Naive thymus-derived CD8-positive, alpha-beta T cell (primary cell): ENCODE data around the gene REPIN1. TPM values are rescaled to one million over a fixed set of nuclear protein-coding genes. Genes with fewer than 3 reads are reported as not detected.

ENCODE experiments used
- ATAC-seq, 2 donors: fragments of 150-1000 bp; cut with Tn5 transposase in 1 of 2; sonication (Bioruptor Pico), chemical (Tn5 transposase) in 1 of 2; 1 replicate in 1 of 2; 2 replicates in 1 of 2; pipeline ENCODE4 v1.10.0; 2021; ENCODE audit warnings: mild to moderate bottlenecking in 2 of 2, moderate library complexity in 2 of 2
- POLR2A ChIA-PET: fragments of 350-600 bp; sonication (Branson Sonifier 250); formaldehyde crosslinking; loops from one replicate; lab custom pipeline; 2021; ENCODE audit warnings: antibody characterized with exemption; lab: Charles Lee
- DNase-seq, 10 donors: peaks; one replicate each; pipeline versions ENCODE4 v3.0.0 to v3.0.0-alpha.2; 2020 to 2022
- H3K27ac Mint-ChIP-seq, 10 donors: one replicate each; pipeline ENCODE4 v1.8.0; 2020 to 2022; ENCODE audit warnings: mild to moderate bottlenecking in 10 of 10, mixed read lengths in 10 of 10, moderate library complexity in 4 of 10, inconsistent platforms in 1 of 10
- H3K27me3 Mint-ChIP-seq, 5 donors: one replicate each; pipeline ENCODE4 v1.8.0; 2021 to 2022; ENCODE audit warnings: mixed read lengths in 5 of 5
- H3K36me3 Mint-ChIP-seq, 3 donors: one replicate each; pipeline ENCODE4 v1.8.0; 2020 to 2022; ENCODE audit warnings: mixed read lengths in 3 of 3, mild to moderate bottlenecking in 2 of 3, inconsistent platforms in 1 of 3
- H3K4me1 Mint-ChIP-seq, 4 donors: one replicate each; pipeline ENCODE4 v1.8.0; 2021 to 2022; ENCODE audit warnings: mixed read lengths in 4 of 4
- H3K4me3 Mint-ChIP-seq, 10 donors: one replicate each; pipeline ENCODE4 v1.8.0; 2020 to 2022; ENCODE audit warnings: mild to moderate bottlenecking in 10 of 10, mixed read lengths in 10 of 10, moderate library complexity in 6 of 10, inconsistent platforms in 1 of 10
- H3K9me3 Mint-ChIP-seq, 9 donors: one replicate each; pipeline ENCODE4 v1.8.0; 2020 to 2022; ENCODE audit warnings: mixed read lengths in 9 of 9, mild to moderate bottlenecking in 3 of 9, inconsistent platforms in 1 of 9, moderate library complexity in 1 of 9
- polyA plus RNA-seq, 3 donors: library from polyadenylated mRNA; unstranded; fragments of 300-500 nt; fragmentation: Illumina TruSeq; gene quantifications; one replicate each; pipeline ENCODE4 v1.2.3, GENCODE V29; 2021
- total RNA-seq, 8 experiments: library from RNA in 2 of 8; stranded (reverse) in 2 of 8; gene quantifications; one replicate each; pipeline ENCODE4 v1.2.3 and lab custom pipeline; 2021 to 2026

The REPIN1 gene
- 100 to 1,000 TPM; 104 to 108 TPM for total RNA-seq
- 10 to 100 TPM; 39.8 to 73.0 (median 49.8) TPM for polyA plus RNA-seq
- total RNA-seq (lab: John Stamatoyannopoulos, UW) = 62.2 to 138 (median 67.7) reads per million in 6 experiments

DNA sequence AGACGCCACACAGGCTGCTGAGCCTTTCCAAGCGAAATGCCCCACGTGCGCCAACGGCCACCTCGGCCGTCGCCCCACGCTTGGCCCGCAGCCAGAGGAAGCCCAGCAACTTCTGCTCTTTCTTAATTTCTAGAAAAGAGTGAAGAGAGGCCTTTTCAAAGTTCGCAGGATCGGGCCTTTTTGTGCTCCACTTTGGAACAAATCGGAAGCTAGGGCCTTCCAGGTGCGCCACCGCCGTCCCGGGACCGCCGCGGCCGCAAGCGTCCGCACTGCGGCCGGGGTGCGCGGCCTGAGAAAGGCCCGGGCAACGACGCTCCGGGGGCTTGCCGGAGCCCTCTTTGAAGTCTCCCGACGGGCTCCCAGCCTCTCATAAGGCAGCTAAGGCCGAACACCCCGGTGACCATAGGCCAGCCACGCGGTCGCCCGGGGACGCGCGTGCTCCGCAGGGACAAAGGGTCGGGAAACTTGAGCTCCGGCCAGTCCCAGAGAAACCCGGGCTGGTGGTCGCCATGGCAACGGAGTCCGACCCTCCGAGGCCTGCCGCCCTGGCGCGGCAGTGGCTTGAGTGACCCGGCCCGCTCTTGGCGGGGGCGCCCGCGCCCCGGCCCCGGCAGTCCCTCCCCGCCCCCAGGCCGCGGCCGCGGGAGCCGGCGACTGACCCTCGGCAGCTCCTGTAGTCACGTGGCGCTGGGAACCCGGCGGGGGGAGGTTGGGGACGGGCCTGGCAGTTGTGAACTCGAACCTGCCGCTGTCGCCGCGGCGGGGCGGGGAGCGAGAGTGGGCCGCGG lies at the start of gene REPIN1:
Gene REPIN1 (plus strand): TSS at position 727 of the 788 bp plus-strand sequence. CDS start 890 bp downstream, outside the sequence.
- peak; percentile 66 to 87 (median 74) for DNase-seq
- peak; percentile 43 to 54 for ATAC-seq
- Mint-ChIP-seq H3K27ac (peak within 1 kb of the TSS; percentile 90 to 98 (median 96)), H3K36me3 (peaks cover 0 to 15% (median 0%) of the 10 kb centered on the region in 3 donors), H3K4me1 (peaks cover 21 to 65% (median 57%) of the 10 kb centered on the region in 4 donors), H3K27me3 (no peaks in the 10 kb centered on the region), H3K4me3 (peak within 1 kb of the TSS; percentile 89 to 98 (median 94)), H3K9me3 (no peaks in the 10 kb centered on the region)
- POLR2A ChIA-PET = interaction anchor here (0.7 to 7.3 kb wide), 18 partner anchors 8 to 951 kb away, joined by 3 to 96 read pairs (median 5); partner anchors contain the start of genes ACTR3C, GIMAP5, GIMAP8 and LRRC61

DNA sequence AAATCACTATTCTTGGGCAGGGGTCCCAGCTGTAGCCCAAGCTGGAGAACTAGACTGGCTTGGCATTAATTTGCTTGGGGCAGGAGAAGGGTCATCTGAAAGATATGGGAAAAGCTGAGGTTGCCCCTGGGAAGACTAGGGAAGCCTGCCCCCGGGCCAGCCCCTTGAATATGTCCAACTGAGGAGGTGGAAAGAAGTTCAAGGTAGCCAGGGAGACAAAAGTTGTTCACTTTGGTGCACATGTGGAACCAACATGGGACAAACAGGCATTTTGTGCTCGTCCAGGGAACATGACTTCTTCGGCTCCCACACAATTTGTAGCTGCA lies 46.9 kb upstream of the REPIN1 start:
- ATAC-seq = no peak
- H3K4me3 Mint-ChIP-seq = peak overlapping the region; percentile 92 to 98 (median 96)
- H3K36me3 Mint-ChIP-seq = peaks cover 3 to 17% (median 7%) of the 10 kb centered on the region in 3 donors
- H3K4me1 Mint-ChIP-seq = peaks cover 24 to 52% (median 48%) of the 10 kb centered on the region in 4 donors
- H3K27me3 Mint-ChIP-seq = no peaks in the 10 kb centered on the region
- POLR2A ChIA-PET = interaction anchor here (1.0 to 1.4 kb wide), 2 partner anchors 19 to 84 kb away, joined by 3 read pairs; partner anchors contain the start of gene RARRES2
- H3K9me3 Mint-ChIP-seq = no peaks in the 10 kb centered on the region
- no peak for DNase-seq
- peak overlapping the region in 9 of 10 donors; percentile 90 to 99 (median 96) for H3K27ac Mint-ChIP-seq

DNA sequence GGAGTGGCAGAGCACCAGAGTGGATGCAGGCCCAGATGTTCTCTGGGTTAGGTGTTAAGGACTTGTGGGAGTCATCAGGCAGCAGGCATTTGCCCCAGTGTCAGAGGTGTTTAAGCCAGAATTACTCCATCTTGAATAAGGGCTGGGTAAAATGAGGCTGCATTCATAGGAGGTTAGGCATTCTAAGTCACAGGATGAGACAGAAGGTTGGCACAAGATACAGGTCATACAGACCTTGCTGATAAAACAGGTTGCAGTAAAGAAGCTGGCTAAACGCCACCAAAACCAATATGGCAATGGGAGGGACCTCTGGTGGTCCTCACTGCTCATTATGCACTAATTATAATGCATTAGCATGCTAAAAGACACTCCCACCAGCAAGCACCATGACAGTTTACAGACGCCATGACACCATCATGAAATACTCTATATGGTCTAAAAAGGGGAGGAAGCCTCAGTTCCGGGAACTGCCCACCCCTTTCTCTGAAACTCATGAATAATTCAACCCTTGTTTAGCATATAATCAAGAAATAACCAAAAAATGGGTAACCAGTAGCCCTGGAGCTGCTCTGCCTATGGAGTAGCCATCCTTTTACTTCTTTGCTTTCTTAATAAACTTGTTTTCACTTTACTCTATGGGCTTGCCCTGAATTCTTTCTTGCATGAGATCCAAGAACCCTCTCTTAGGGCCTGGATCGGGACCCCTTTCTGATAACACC lies 46.3 kb upstream of the REPIN1 start:
- peak; percentile 15 to 70 for ATAC-seq
- H3K4me1 Mint-ChIP-seq = peaks cover 24 to 55% (median 48%) of the 10 kb centered on the region in 4 donors
- H3K27me3 Mint-ChIP-seq = no peaks in the 10 kb centered on the region
- peaks cover 3 to 22% (median 11%) of the 10 kb centered on the region in 3 donors for H3K36me3 Mint-ChIP-seq
- H3K9me3 Mint-ChIP-seq = no peaks in the 10 kb centered on the region
- H3K27ac Mint-ChIP-seq = peak overlapping the region; percentile 90 to 99 (median 96)
- DNase-seq = peak in 6 of 10 donors; percentile 46 to 66 (median 55)
- H3K4me3 Mint-ChIP-seq = peak overlapping the region; percentile 92 to 98 (median 96)
- POLR2A ChIA-PET = interaction anchor here (1.0 to 1.7 kb wide), 3 partner anchors 19 to 83 kb away, joined by 3 to 7 read pairs (median 3); partner anchors contain the start of genes RARRES2 and REPIN1

DNA sequence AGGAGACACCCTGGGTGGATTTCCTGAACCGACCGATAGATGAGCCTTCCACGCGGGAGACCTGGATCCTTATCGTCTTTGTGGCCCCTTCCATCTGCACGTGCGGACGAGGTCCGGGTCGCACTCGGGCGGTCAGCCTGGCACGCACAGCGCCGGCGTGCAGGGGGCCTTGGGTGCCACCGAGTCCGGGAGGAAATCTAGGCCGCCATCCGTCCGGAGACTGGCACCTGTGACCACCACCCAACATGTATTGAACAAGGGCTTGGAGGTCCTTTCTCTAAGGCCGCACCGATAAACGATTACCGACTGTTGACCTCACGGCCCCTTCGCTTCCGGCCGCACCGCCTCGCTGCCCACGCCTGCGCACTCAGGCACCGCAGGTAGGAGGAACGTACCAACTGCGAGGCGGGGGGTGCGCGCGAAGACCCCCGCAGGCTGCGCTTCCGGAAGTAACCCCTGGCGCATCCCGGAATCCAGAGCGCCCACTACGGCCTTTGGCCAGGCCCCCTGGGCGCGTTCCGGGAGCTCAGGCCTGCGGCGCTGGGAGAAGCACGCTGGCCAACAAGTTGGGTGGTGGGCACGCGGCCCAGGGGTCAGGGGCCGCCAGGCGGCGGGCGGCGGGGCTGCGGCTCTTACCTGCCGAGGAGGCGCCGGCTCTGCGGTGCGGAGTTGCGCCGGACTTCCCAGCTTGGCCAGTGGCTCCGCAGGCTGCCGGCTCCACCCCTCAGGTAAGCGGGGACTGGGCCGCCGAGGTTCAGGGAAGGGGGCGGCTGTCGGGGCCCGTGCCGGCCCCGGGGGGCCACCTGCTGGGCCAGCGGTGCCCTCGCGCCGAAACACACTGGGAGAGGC lies 45.6 kb upstream of the REPIN1 start, which contains the start of the genes ACTR3C and LRRC61:
Gene ACTR3C (minus strand): TSS at position 713 of the 849 bp plus-strand sequence. CDS start 28,249 bp downstream, outside the sequence.
Gene LRRC61 (plus strand): TSS at position 523 of the 849 bp plus-strand sequence. CDS start 13,507 bp downstream, outside the sequence.
- POLR2A ChIA-PET = interaction anchor here (0.6 to 1.7 kb wide), 6 partner anchors 9 to 1211 kb away, joined by 3 to 8 read pairs (median 4); partner anchors contain the start of genes GIMAP7 and REPIN1
- peak; percentile 61 to 76 for ATAC-seq
- H3K9me3 Mint-ChIP-seq = no peaks in the 10 kb centered on the region
- peak; percentile 33 to 78 (median 58) for DNase-seq
- H3K4me1 Mint-ChIP-seq = peaks cover 24 to 55% (median 48%) of the 10 kb centered on the region in 4 donors
- H3K36me3 Mint-ChIP-seq = peaks cover 7 to 30% (median 9%) of the 10 kb centered on the region in 3 donors
- no peaks in the 10 kb centered on the region for H3K27me3 Mint-ChIP-seq
- peak within 1 kb of the TSS; percentile 95 to 99 (median 97) for H3K27ac Mint-ChIP-seq
- peak within 1 kb of the TSS; percentile 92 to 100 (median 98) for H3K4me3 Mint-ChIP-seq

DNA sequence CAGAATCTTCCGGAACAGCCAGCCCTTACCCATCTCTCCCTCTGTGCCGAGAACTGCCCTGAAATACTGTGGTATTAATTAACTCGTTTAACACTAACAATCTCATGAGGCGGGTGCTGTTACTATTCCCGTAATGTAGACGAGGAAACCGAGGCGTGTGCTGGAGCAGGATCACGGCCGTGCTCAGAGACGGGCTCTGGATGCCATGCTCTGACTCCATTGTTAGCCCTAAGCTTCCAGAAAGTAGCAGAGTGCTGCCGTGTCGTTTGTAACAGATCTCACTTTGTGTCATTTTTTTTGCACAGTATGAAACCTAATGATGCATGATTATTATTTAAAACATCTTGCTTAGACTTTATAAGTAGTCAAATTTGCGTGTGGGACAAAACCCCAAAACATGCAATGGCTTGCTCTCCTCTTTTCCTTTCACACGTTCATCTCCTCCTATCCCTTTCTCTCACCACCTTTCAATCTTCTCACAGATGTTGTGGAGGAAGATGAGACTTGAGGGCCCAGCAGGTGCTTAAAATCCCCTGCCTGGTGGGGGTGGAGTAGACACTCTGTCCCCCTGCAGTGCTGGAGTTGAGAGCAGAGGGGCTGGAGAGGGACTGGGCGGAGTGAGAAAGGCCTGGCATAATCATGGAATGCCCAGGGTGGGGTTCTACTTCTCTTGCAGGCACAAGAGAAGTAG lies 44.8 kb upstream of the REPIN1 start:
- H3K27ac Mint-ChIP-seq = peak overlapping the region; percentile 95 to 99 (median 97)
- H3K4me3 Mint-ChIP-seq = peak overlapping the region; percentile 92 to 100 (median 98)
- ATAC-seq (peak; percentile 45 to 46), DNase-seq (peak in 2 of 10 donors; percentile 21 to 30)
- H3K36me3 Mint-ChIP-seq = peaks cover 9 to 38% (median 10%) of the 10 kb centered on the region in 3 donors
- no peaks in the 10 kb centered on the region for H3K9me3 Mint-ChIP-seq
- POLR2A ChIA-PET = interaction anchor here (0.8 to 1.7 kb wide), 5 partner anchors 10 to 191 kb away, joined by 3 to 8 read pairs (median 4); partner anchors contain the start of genes GIMAP7 and REPIN1
- no peaks in the 10 kb centered on the region for H3K27me3 Mint-ChIP-seq
- H3K4me1 Mint-ChIP-seq = peaks cover 24 to 52% (median 48%) of the 10 kb centered on the region in 4 donors

DNA sequence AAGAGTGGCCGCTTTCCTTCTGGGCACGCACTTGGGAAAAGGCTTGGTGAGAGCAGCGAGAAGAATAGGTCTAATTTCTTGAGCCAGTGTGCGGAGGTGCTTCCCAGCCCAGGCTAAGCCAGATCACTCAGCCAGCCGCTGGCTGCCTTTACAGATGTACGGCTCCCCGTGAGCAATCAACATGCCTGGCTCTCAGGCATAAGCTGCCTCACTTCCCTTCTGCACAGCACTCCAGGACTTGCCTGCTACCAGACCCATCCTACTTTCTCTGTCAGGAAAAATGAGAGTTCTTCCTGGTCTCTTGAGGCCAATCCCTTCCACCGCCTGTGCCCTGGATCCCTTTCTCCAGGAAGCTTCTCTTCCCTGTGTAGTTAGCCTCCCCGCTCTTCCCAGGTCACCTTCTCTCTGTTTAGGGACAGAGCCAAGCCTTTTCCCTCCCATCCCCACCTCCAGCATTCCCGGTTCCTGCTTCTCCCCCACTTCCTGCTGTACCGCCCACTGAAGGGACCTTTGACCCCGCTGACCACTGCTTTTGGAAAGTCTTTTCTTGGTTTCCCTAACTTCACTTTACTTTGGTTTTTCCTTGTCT lies 44.2 kb upstream of the REPIN1 start:
- no peak for DNase-seq
- peaks cover 25 to 52% (median 48%) of the 10 kb centered on the region in 4 donors for H3K4me1 Mint-ChIP-seq

DNA sequence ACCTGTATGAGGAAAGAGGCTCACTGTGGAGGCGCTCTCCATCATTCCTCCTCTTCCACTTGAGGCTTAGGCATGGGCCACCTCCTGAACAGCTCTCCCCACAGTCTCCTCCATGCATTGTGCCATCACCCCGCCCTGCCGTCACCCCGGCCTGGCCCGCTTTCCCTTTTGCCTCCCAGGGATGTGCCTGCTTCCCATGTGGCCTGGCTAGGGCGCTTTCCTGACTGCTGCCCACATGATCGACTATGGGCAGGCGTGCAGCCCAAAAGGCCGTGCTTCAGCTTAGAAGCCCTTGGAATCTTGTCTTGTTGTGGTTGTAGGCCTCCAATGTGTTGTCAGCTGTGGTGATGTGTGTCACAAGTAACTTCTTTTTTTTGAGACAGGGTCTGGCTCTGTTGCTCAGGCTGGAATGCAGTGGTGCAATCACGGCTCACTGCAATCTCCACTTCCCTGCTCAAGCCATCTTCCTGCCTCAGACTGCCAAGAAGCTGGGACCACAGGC lies 43.5 kb upstream of the REPIN1 start:
- DNase-seq (no peak), ATAC-seq (no peak)
- Mint-ChIP-seq H3K9me3 (no peaks in the 10 kb centered on the region), H3K4me3 (peak overlapping the region; percentile 92 to 100 (median 98)), H3K4me1 (peaks cover 25 to 50% (median 46%) of the 10 kb centered on the region in 4 donors), H3K27ac (peak overlapping the region in 9 of 10 donors; percentile 1 to 99 (median 97)), H3K36me3 (peaks cover 10 to 50% (median 13%) of the 10 kb centered on the region in 3 donors), H3K27me3 (no peaks in the 10 kb centered on the region)
- POLR2A ChIA-PET = no interaction called here

More for the DNA sequence above, 44.2 kb upstream of the REPIN1 start:
- no peak for ATAC-seq
- POLR2A ChIA-PET = no interaction called here
- H3K9me3 Mint-ChIP-seq = no peaks in the 10 kb centered on the region
- peak overlapping the region; percentile 95 to 99 (median 97) for H3K27ac Mint-ChIP-seq
- H3K4me3 Mint-ChIP-seq = peak overlapping the region; percentile 92 to 100 (median 98)
- H3K27me3 Mint-ChIP-seq = no peaks in the 10 kb centered on the region
- peaks cover 10 to 44% (median 13%) of the 10 kb centered on the region in 3 donors for H3K36me3 Mint-ChIP-seq

DNA sequence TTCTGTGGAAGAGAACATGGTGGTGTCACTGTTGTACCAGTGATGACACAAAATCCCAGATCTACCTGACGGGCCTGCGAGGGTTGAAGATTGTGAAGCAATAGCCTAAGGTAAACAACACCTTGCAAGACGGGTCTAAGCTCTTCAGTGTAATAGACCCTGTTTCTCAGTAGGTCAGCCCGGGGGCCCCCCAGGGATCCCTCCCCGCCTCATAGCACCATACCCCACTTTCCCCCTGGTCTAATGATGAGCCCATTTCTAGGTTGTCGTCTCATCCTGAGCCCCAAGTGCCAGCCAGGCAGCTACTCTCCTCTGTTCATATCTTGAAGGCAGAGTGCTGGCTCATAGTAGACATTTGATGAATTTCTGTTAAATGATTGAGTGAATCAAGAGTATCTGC lies 42.7 kb upstream of the REPIN1 start:
- Mint-ChIP-seq H3K27me3 (no peaks in the 10 kb centered on the region), H3K27ac (peak overlapping the region in 6 of 10 donors; percentile 32 to 95 (median 56)), H3K4me1 (peaks cover 25 to 49% (median 43%) of the 10 kb centered on the region in 4 donors), H3K4me3 (peak overlapping the region in 2 of 10 donors; percentile 5 to 23), H3K36me3 (peaks cover 10 to 53% (median 13%) of the 10 kb centered on the region in 3 donors), H3K9me3 (no peaks in the 10 kb centered on the region)
- no peak for ATAC-seq
- no peak for DNase-seq
- POLR2A ChIA-PET = no interaction called here

DNA sequence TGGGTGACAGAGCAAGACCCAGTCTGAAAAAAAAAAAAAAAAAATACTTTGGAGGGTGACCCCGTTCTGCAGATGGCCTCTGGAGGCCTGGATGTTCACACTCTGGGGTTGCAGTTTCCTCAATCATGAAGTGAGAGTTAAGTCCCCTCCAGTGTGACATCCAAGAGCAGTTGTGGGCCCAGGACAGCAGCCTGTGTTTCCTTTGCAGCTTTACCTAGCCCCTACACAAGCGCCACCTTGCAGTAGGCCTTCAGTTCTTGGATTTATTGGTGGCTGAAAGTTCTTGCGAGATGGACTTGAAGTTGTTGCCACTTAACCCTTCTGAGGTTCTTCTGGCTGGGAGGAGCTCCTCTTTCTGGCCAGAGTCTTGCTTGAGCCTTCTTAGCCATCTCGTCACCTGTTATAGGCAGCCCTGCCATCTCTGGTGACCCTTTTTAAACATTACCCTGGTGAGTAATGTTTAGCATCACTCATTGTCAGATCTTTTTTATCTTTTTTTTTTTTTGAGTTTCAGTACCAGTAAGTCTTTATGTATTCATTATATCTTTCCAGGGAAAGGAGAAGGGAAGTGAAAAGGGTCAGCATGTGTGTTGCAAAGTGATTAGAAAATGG lies 41.9 kb upstream of the REPIN1 start:
- POLR2A ChIA-PET = no interaction called here
- ATAC-seq (no peak), DNase-seq (no peak)
- H3K27me3 Mint-ChIP-seq = no peaks in the 10 kb centered on the region
- peaks cover 27 to 45% (median 38%) of the 10 kb centered on the region in 4 donors for H3K4me1 Mint-ChIP-seq
- peak overlapping the region in 4 of 10 donors; percentile 1 to 89 (median 38) for H3K27ac Mint-ChIP-seq
- peaks cover 12 to 60% (median 13%) of the 10 kb centered on the region in 3 donors for H3K36me3 Mint-ChIP-seq
- H3K9me3 Mint-ChIP-seq = no peaks in the 10 kb centered on the region
- no peak overlapping the region for H3K4me3 Mint-ChIP-seq

DNA sequence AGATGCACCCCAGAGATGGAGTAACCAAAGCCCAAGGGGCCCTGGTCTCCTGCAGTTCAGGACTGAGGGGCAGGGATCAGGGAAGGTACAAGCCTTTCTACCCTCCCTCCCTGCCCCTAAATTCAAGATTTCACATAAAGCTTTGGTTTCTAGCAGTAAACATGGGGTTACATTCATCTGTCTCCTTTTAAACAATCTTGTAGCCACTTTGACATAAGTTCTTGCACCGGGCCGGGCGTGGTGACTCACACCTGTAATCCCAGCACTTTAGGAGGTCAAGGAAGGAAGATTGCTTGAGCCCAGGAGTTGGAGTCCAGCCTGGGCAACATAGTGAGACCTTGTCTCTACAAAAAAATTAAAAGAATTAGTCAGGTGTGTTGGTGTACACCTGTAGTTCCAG lies 41.3 kb upstream of the REPIN1 start:
- POLR2A ChIA-PET = no interaction called here
- Mint-ChIP-seq H3K4me3 (no peak overlapping the region), H3K4me1 (peaks cover 24 to 40% (median 32%) of the 10 kb centered on the region in 4 donors), H3K9me3 (no peaks in the 10 kb centered on the region), H3K27ac (peak overlapping the region in 2 of 10 donors; percentile 38 to 44), H3K27me3 (no peaks in the 10 kb centered on the region), H3K36me3 (peaks cover 12 to 60% (median 13%) of the 10 kb centered on the region in 3 donors)
- DNase-seq = no peak
- no peak for ATAC-seq
